Measurements from ENCODE around the gene CNKSR3.

CNKSR3 gene

GRCh38 chr6:154457881-154458284 lies 52.6 kb downstream of the CNKSR3 start:
- Mint-ChIP-seq H3K36me3 (ENCODE audit: low read depth) (no peaks in the 10 kb centered on the region), H3K9me3 (no peaks in the 10 kb centered on the region)
- intact Hi-C loops (cut with micrococcal nuclease), result no loop called here

DNA sequence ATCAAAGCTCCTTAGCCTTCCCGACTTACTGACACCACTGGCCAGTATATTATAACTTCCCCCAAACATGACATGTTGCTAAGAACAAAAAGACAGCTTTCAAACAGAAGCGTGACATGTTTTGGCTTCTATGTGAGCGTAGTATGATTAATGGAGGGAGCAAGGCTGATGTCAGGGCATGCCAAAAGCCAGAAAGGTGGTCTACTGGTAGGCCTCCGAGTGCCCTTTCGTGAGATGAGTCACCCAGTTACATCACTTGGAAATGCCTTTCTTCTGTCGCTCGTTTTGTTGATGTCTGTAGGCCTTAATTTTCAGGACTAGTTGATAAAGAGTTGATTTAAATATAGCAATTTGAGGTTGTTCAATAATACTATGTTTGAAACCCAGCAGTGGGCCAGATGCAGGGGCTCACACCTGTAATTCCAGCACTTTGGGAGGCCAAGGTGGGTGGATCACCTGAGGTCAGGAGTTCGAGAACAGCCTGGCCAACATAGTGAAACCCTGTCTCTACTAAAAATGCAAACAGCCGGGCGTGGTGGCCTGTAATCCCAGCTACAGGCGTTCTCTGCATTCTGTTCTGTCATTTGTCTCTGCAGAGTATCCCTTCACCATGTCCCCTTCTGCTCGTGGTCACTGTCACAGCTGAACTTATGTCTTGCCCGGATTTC lies 53.3 kb downstream of the CNKSR3 start:
- H3K4me1 Mint-ChIP-seq (ENCODE audit: low read depth), result no peaks in the 10 kb centered on the region
- H3K27me3 Mint-ChIP-seq, result peaks cover 2% of the 10 kb centered on the region
- intact Hi-C loops (cut with micrococcal nuclease), result no loop called here
- no peak overlapping the region for H3K4me3 Mint-ChIP-seq
- H3K27ac Mint-ChIP-seq, result no peak overlapping the region
- no peaks in the 10 kb centered on the region for H3K36me3 Mint-ChIP-seq (ENCODE audit: low read depth)
- H3K9me3 Mint-ChIP-seq, result no peaks in the 10 kb centered on the region

More at GRCh38 chr6:154457881-154458284, 52.6 kb downstream of the CNKSR3 start:
- no peaks in the 10 kb centered on the region for H3K4me1 Mint-ChIP-seq (ENCODE audit: low read depth)
- H3K4me3 Mint-ChIP-seq, result no peak overlapping the region
- H3K27ac Mint-ChIP-seq, result no peak overlapping the region
- peaks cover 2% of the 10 kb centered on the region for H3K27me3 Mint-ChIP-seq

GRCh38 chr6:154453329-154453728 lies 57.2 kb downstream of the CNKSR3 start:
- Mint-ChIP-seq H3K27ac (no peak overlapping the region), H3K36me3 (ENCODE audit: low read depth) (no peaks in the 10 kb centered on the region), H3K27me3 (no peaks in the 10 kb centered on the region), H3K4me1 (ENCODE audit: low read depth) (no peaks in the 10 kb centered on the region), H3K4me3 (no peak overlapping the region), H3K9me3 (no peaks in the 10 kb centered on the region)
- intact Hi-C loops (cut with micrococcal nuclease), result no loop called here

GRCh38 chr6:154450498-154450897 lies 60.0 kb downstream of the CNKSR3 start:
- H3K4me3 Mint-ChIP-seq, result no peak overlapping the region
- H3K9me3 Mint-ChIP-seq, result no peaks in the 10 kb centered on the region
- no peaks in the 10 kb centered on the region for H3K36me3 Mint-ChIP-seq (ENCODE audit: low read depth)
- no peaks in the 10 kb centered on the region for H3K4me1 Mint-ChIP-seq (ENCODE audit: low read depth)
- no peak overlapping the region for H3K27ac Mint-ChIP-seq
- H3K27me3 Mint-ChIP-seq, result no peaks in the 10 kb centered on the region
- intact Hi-C loops (cut with micrococcal nuclease), result no loop called here

DNA sequence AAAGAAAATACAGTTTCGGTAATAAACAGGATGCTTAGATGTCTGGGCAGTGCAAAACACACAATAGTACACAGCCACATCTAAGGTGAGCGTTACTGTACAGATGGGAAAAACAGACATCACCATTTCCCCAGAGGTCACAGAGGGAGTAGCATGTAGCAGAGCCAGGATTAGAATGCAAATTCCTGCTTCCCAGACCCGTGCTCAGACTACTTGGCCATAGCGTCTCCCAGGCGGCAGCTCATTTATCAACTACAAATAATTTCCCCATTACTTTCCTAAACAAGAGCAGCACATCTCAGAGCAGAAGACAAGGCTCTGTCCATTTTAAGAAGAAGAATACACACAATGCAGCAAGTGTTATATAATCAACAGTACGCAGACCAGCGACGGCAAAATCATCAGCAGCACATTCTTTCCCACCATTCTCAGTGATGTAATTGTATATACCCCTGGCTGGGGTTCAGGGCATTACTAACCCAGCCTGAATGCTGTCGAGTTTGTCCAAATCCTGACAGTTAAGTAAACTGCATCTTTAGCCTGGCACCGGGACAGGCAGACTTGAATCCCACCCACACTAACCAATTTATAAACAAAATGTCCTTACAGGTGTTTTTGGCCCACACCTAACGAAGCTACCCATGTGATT lies 61.9 kb downstream of the CNKSR3 start:
- no peak overlapping the region for H3K27ac Mint-ChIP-seq
- no peak overlapping the region for H3K4me3 Mint-ChIP-seq
- H3K27me3 Mint-ChIP-seq, result no peaks in the 10 kb centered on the region
- H3K4me1 Mint-ChIP-seq (ENCODE audit: low read depth), result no peaks in the 10 kb centered on the region
- intact Hi-C loops (cut with micrococcal nuclease), result no loop called here
- no peaks in the 10 kb centered on the region for H3K36me3 Mint-ChIP-seq (ENCODE audit: low read depth)
- H3K9me3 Mint-ChIP-seq, result no peaks in the 10 kb centered on the region

DNA sequence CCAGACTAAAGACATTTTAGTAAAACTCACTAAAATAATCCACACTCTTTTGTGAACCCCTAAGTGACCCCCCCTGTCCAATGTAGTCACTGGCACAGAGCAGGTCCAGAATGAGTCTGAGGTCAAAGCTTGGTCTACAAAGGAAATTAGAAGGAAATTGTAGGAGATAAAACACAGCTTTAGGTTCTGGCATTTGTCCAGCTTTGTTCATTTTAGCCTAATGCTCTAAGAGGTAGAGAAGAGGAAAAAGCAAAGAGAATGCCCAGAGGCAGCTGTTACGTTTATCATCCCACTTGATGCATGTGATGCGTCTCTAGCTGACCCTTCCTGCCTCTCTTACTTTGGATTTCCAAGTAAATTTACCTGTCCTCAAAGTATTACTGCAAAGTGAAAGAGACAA lies 62.5 kb downstream of the CNKSR3 start:
- Mint-ChIP-seq H3K27me3 (no peaks in the 10 kb centered on the region), H3K36me3 (ENCODE audit: low read depth) (no peaks in the 10 kb centered on the region), H3K27ac (no peak overlapping the region), H3K9me3 (no peaks in the 10 kb centered on the region), H3K4me1 (ENCODE audit: low read depth) (no peaks in the 10 kb centered on the region), H3K4me3 (no peak overlapping the region)
- intact Hi-C loops (cut with micrococcal nuclease), result no loop called here

GRCh38 chr6:154446984-154447383 lies 63.5 kb downstream of the CNKSR3 start:
- H3K27me3 Mint-ChIP-seq, result no peaks in the 10 kb centered on the region
- no peaks in the 10 kb centered on the region for H3K36me3 Mint-ChIP-seq (ENCODE audit: low read depth)
- no peak overlapping the region for H3K4me3 Mint-ChIP-seq
- intact Hi-C loops (cut with micrococcal nuclease), result no loop called here
- no peaks in the 10 kb centered on the region for H3K4me1 Mint-ChIP-seq (ENCODE audit: low read depth)
- no peaks in the 10 kb centered on the region for H3K9me3 Mint-ChIP-seq
- no peak overlapping the region for H3K27ac Mint-ChIP-seq

DNA sequence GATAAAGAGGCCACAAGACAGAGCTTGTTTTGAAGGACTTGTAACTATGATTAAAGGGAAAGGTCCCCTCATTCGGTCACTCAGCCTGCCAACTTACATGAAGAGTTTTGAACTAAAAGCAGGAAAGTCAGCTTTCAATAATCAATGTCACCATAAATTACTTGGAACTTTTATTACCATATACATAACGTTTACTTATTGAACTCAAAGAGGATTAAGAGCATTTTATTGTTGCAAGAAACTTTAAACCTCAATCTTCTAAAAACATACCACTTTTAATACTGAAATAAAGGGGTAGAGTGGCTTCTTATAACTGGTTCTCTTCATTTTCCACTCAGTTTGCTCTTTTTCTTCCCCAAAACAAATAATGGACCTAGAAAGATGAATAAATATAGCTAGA lies 65.1 kb downstream of the CNKSR3 start:
- Mint-ChIP-seq H3K4me1 (ENCODE audit: low read depth) (no peaks in the 10 kb centered on the region), H3K9me3 (no peaks in the 10 kb centered on the region), H3K27ac (no peak overlapping the region), H3K36me3 (ENCODE audit: low read depth) (no peaks in the 10 kb centered on the region), H3K27me3 (no peaks in the 10 kb centered on the region), H3K4me3 (no peak overlapping the region)
- intact Hi-C loops (cut with micrococcal nuclease), result no loop called here

DNA sequence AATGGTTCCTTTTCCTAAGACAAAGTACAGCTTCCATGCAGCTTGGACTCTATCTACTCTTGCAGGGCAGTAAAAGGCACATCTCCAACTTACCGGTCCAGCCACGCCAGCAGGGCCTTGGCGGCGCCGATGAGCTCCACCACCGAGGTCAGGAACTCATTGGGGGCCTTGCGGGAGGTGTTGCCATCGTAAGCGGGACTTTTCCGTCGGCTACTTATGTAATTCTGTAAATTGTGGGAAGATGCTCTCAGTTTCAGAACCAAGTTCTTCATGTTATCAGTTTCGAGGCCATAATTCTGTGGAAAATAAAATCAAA lies 68.5 kb downstream of the CNKSR3 start:
- intact Hi-C loops (cut with micrococcal nuclease), result no loop called here
- Mint-ChIP-seq H3K27ac (no peak overlapping the region), H3K27me3 (no peaks in the 10 kb centered on the region), H3K4me1 (ENCODE audit: low read depth) (no peaks in the 10 kb centered on the region), H3K4me3 (no peak overlapping the region), H3K36me3 (ENCODE audit: low read depth) (no peaks in the 10 kb centered on the region), H3K9me3 (no peaks in the 10 kb centered on the region)

- Mint-ChIP-seq H3K9me3 (no peaks in the 10 kb centered on the region), H3K27me3 (no peaks in the 10 kb centered on the region), H3K36me3 (ENCODE audit: low read depth) (no peaks in the 10 kb centered on the region), H3K27ac (no peak overlapping the region), H3K4me1 (ENCODE audit: low read depth) (no peaks in the 10 kb centered on the region), H3K4me3 (no peak overlapping the region)
- intact Hi-C loops (cut with micrococcal nuclease), result no loop called here
Observed at GRCh38 chr6:154440422-154441043, 70.0 kb downstream of the CNKSR3 start.

DNA sequence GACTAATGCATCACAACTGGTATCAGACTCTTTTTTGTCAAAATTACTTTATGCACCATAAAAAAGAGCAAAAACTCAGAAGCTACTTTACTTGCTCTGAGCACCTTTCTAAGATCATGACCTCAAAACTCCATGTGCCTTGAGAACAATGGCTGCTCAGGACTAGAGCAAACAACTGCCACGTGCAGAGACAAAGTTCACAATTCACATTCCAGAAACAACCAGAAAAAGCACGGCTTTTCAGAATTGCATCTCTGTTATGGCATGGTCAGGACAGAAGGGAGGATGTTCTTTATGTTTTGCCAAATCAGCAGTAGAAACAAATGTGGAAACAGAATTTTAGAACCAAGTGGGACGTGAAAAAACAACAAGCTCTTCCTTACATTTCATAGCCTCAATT lies 70.5 kb downstream of the CNKSR3 start:
- H3K4me3 Mint-ChIP-seq, result no peak overlapping the region
- no peak overlapping the region for H3K27ac Mint-ChIP-seq
- no peaks in the 10 kb centered on the region for H3K4me1 Mint-ChIP-seq (ENCODE audit: low read depth)
- intact Hi-C loops (cut with micrococcal nuclease), result no loop called here
- no peaks in the 10 kb centered on the region for H3K36me3 Mint-ChIP-seq (ENCODE audit: low read depth)
- H3K27me3 Mint-ChIP-seq, result no peaks in the 10 kb centered on the region
- no peaks in the 10 kb centered on the region for H3K9me3 Mint-ChIP-seq

- intact Hi-C loops (cut with micrococcal nuclease), result no loop called here
- Mint-ChIP-seq H3K36me3 (ENCODE audit: low read depth) (no peaks in the 10 kb centered on the region), H3K27ac (no peak overlapping the region), H3K4me3 (no peak overlapping the region), H3K27me3 (no peaks in the 10 kb centered on the region), H3K4me1 (ENCODE audit: low read depth) (no peaks in the 10 kb centered on the region), H3K9me3 (no peaks in the 10 kb centered on the region)
Observed at GRCh38 chr6:154438882-154439415, 71.5 kb downstream of the CNKSR3 start.

DNA sequence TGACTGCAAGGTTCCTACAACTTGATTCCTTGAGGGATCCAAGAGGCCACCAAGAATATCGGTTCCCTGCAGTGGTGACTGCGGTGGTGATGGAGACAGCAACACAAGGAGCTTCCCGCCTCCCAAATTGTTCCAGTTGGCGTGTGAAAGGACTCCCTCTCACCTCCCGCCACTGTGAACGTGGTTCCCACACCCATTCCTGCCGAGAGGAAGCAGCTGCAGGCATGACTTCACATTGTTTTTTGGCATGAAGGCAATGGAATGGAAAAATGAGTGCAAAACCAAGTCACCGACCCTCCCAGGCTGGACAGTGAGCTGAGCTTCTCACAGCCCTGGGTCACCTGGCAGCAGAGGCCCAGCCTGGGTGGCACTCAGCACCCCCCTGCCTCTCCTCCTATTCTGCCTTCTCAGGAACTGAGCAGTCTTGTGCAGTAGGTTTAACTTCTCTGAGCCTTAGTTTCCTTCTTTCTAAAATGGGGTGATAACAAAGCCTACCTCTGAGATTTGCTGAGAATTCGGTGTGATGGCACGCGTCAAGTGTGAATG lies 75.0 kb downstream of the CNKSR3 start:
- no peak overlapping the region for H3K27ac Mint-ChIP-seq
- no peaks in the 10 kb centered on the region for H3K36me3 Mint-ChIP-seq (ENCODE audit: low read depth)
- intact Hi-C loops (cut with micrococcal nuclease), result no loop called here
- H3K4me3 Mint-ChIP-seq, result no peak overlapping the region
- H3K9me3 Mint-ChIP-seq, result no peaks in the 10 kb centered on the region
- H3K27me3 Mint-ChIP-seq, result no peaks in the 10 kb centered on the region
- no peaks in the 10 kb centered on the region for H3K4me1 Mint-ChIP-seq (ENCODE audit: low read depth)

DNA sequence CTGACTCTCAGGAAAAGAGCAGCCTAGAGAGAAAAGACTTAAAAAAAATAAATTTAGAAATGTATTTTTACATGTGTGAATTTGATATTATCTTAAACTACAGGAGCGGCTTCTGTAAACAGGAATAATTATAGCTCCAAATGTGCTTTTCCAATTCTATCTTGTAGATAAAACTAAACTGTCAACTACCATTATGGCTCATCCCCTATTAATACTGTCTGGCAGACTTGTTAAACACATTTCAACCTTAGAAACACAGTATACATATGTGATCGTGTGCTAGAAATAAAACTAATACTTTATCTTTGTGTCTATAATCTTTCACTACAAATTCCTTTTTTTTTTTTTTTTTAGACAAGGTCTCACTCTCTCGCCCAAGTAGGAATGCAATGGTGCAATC lies 75.8 kb downstream of the CNKSR3 start:
- Mint-ChIP-seq H3K9me3 (no peaks in the 10 kb centered on the region), H3K4me3 (no peak overlapping the region), H3K27me3 (no peaks in the 10 kb centered on the region), H3K4me1 (ENCODE audit: low read depth) (no peaks in the 10 kb centered on the region), H3K27ac (no peak overlapping the region), H3K36me3 (ENCODE audit: low read depth) (no peaks in the 10 kb centered on the region)
- intact Hi-C loops (cut with micrococcal nuclease), result no loop called here
